RWPE1 (cell line): Measurements from ENCODE around the gene APBA3.

Experiments used
- CTCF ChIA-PET: fragments of 350-600 bp; sonication (Branson Sonifier 250); formaldehyde crosslinking; extraction: SDS; loops from one replicate; lab custom pipeline; 2021; lab: Yijun Ruan, JAX
- POLR2A ChIA-PET: fragments of 400-600 bp; formaldehyde crosslinking; extraction: SDS; loops from one replicate; lab custom pipeline; 2020; ENCODE audit warnings: antibody characterized with exemption; ENCODE audit not compliant: low non-redundant PET; lab: Yijun Ruan, JAX
- DNase-seq: peaks from one replicate; pipeline ENCODE4 v3.0.0; 2012; ENCODE audit warnings: low spot score
- H3K27ac ChIP-seq: fragments of 450-650 bp; 2 replicates; pipeline ENCODE4 v1.5.1; 2017
- CTCF ChIP-seq: fragments of 450-650 bp; conservative IDR thresholded peaks from 2 replicates; pipeline ENCODE4 v1.5.1; 2017; ENCODE audit warnings: low read depth, mild to moderate bottlenecking

The APBA3 gene

DNA sequence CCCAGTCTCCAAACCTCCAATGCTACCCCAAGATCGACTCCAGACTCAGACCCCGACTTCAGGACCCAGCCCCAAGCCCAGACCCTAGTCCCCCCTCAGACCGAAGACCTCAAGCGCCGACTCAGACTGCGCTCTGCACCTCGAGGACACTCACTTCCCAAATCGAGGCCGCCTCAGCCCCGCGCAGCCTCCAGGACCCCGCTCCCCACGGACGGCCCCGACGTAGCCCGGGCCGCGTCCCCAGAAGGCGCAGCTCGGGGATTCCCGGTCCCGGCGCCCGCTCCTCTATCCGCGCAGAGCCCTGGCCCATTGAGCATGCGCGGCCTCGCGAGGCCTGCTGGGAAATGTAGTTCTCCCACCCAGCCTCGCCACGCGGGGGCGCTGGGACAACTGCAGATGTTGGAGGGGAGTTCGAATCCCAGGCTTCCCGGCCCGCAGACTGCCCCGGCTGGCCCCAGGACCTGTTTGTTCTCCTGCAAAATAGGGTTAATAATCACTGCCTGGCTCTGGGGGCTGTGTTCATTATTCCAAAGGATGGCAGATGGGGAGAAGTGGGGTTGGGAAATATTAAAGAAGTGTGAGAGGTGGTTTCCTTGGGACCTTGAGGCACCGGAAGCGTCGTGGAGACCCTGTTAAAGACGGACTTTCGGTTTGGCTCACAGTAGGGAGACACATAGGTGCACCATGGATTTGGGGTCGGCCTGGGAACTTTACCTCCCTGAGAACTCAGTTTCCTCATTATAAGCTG, at the start of gene APBA3:
Gene APBA3, minus strand, starts transcription at position 311 of the 748 bp plus-strand sequence. CDS start 1,428 bp downstream, outside the sequence.
- peak within 1 kb of the TSS; percentile 96 for H3K27ac ChIP-seq

GRCh38 chr19:3810708-3811355, 49.3 kb upstream of the APBA3 start:
- no peak for DNase-seq
- ChIA-PET POLR2A (no interaction called here), CTCF (no interaction called here)
- no peak overlapping the region for H3K27ac ChIP-seq
- no peak for TF ChIP-seq CTCF

More for the DNA sequence above, at the start of gene APBA3:
- peak; percentile 90 for DNase-seq
- POLR2A ChIA-PET: interaction anchor here (0.5 kb wide), 1 partner anchor 72 kb away, joined by 3 read pairs; no protein-coding TSS in a partner anchor
- CTCF ChIA-PET: interaction anchor here (0.6 to 0.7 kb wide), 2 partner anchors 63 to 140 kb away, joined by 3 to 6 read pairs; no protein-coding TSS in a partner anchor
- TF ChIP-seq CTCF: peak; percentile 75

- H3K27ac ChIP-seq: no peak overlapping the region
- DNase-seq: no peak
- TF ChIP-seq CTCF: no peak
- POLR2A ChIA-PET: no interaction called here
- CTCF ChIA-PET: interaction anchor here (0.6 kb wide), 1 partner anchor 9 kb away, joined by 3 read pairs; no protein-coding TSS in a partner anchor
These were observed 48.6 kb upstream of the APBA3 start for GRCh38 chr19:3809881-3810707.

DNA sequence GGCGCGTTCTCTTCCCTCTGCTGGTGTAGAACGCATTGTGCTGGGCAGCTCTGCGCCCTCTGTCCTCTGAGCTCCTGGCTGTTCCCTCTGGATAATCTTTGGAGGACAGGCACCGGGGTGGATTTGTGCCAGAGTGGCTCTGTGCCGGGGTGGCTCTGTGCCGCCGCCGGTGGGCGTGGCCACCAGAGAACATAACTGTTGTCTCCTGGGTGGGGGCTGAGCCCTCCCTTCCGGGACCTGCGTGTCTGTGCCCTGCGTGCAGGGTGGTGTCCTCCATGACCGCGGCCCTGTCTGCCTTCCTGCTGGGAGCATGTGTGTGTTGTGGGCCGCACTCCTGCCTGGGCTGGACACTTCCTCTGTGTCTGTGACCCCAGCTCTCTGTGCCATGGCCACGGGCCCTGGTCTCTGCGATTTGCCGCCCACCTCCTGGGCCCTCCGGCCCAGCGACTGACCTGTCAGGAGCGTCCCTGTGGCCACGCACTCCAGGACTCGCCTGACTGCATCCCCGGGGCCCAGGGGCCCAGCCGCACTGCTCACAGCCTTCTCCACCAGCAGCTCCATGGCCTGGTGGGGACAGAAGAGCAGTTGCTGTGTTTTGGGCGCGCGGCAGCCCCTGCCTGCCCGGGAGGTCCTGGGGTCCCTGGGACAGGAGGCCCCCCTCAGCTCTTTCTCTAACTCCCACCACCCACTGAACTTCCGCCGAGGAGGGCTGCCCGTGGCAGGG, 47.1 kb upstream of the APBA3 start:
- no peak overlapping the region for H3K27ac ChIP-seq
- no peak for TF ChIP-seq CTCF
- no peak for DNase-seq
- POLR2A ChIA-PET: no interaction called here
- CTCF ChIA-PET: no interaction called here

GRCh38 chr19:3807574-3808354, 46.3 kb upstream of the APBA3 start:
- DNase-seq: no peak
- TF ChIP-seq CTCF: no peak
- no peak overlapping the region for H3K27ac ChIP-seq
- CTCF ChIA-PET: no interaction called here
- POLR2A ChIA-PET: no interaction called here
